Measurements from ENCODE around the gene MYO1B. TPM values are rescaled to one million over a fixed set of nuclear protein-coding genes. Genes with fewer than 3 reads are reported as not detected.

Gene MYO1B
- total and polyA plus RNA-seq, 5 donors from 2014 or later, result not detected

DNA sequence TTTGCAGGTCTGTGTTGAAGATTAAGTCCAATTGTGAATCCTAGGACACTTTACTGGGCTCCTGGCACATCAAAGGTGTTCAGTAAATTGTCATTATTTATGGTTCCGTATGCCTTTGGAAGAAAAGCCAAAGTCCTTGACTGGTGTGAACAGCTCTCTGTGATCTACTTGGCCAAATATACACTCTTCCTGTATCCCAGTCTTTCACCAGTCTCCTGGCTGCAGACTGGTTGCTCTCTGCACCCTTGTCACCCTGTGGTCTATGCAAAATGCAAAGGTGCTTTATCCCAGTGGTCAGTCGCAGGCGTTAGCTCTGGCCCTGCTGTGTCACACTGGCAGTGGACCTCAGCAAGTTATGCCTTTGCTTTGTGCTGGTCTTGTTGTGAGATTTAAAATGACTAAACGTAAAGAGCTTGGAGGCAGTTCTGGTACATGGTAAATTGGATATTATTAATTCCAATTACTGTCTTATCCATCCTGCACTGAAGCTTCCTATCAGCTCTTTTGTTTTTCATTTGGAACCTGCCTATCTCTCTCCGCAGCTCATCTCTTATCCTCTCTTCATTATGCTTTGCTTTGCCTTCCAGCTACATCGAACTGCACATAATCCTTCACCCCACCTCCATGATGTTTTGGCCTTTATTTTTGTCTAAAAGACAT lies 83.1 kb downstream of the MYO1B start:
- Mint-ChIP-seq H3K9me3 (peaks cover 0 to 5% (median 2%) of the 10 kb centered on the region in 7 donors), H3K27me3 (peaks cover 21% of the 10 kb centered on the region), H3K4me3 (no peak overlapping the region), H3K4me1 (no peaks in the 10 kb centered on the region), H3K27ac (no peak overlapping the region), H3K36me3 (no peaks in the 10 kb centered on the region)
- Histone ChIP-seq H3K27ac (ENCODE audit: insufficient read depth, low read length, poor library complexity, severe bottlenecking) (no peak overlapping the region), H3K9me3 (ENCODE audit: control insufficient read depth in 2 of 2, low read length in 2 of 2) (no peaks in the 10 kb centered on the region), H3K27me3 (ENCODE audit: control insufficient read depth, insufficient read depth, low read length) (peaks cover 5% of the 10 kb centered on the region), H3K4me1 (ENCODE audit: control insufficient read depth, insufficient read depth, low read length, poor library complexity, severe bottlenecking) (no peaks in the 10 kb centered on the region), H3K4me3 (ENCODE audit: low read depth, low read length) (no peak overlapping the region), H3K36me3 (ENCODE audit: control insufficient read depth, insufficient read depth, low read length) (no peaks in the 10 kb centered on the region)
- ATAC-seq (ENCODE audit: low read depth in 2 of 2) (no peak), DNase-seq (no peak)

DNA sequence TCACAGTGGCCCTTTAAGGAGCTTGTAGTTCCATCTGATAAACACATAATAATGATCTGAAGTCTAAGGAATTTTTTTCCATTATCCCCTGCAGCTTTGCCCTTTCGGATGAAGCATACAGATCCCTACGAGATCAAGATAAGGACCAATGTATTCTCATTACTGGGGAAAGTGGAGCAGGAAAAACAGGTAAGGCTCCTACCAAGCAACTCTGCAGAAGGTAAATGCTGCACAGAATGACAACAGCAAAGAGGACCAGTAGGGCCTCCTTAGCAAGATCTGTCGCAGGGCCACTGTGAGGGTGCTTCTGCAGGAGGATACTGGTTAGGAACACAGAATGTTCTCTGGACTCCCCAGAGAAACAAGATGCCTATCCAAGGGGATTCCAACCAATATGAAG lies 84.6 kb downstream of the MYO1B start:
- DNase-seq (no peak), ATAC-seq (ENCODE audit: low read depth in 2 of 2) (no peak)
- Mint-ChIP-seq H3K27me3 (peaks cover 17% of the 10 kb centered on the region), H3K9me3 (peaks cover 0 to 5% (median 1%) of the 10 kb centered on the region in 7 donors), H3K27ac (no peak overlapping the region), H3K4me3 (no peak overlapping the region), H3K36me3 (no peaks in the 10 kb centered on the region), H3K4me1 (no peaks in the 10 kb centered on the region)
- no peaks in the 10 kb centered on the region for H3K36me3 ChIP-seq (ENCODE audit: control insufficient read depth, insufficient read depth, low read length)
- H3K27me3 ChIP-seq (ENCODE audit: control insufficient read depth, insufficient read depth, low read length), result peaks cover 5% of the 10 kb centered on the region
- H3K4me1 ChIP-seq (ENCODE audit: control insufficient read depth, insufficient read depth, low read length, poor library complexity, severe bottlenecking), result no peaks in the 10 kb centered on the region
- H3K4me3 ChIP-seq (ENCODE audit: low read depth, low read length), result no peak overlapping the region
- H3K9me3 ChIP-seq (ENCODE audit: control insufficient read depth in 2 of 2, low read length in 2 of 2), result no peaks in the 10 kb centered on the region
- no peak overlapping the region for H3K27ac ChIP-seq (ENCODE audit: insufficient read depth, low read length, poor library complexity, severe bottlenecking)

DNA sequence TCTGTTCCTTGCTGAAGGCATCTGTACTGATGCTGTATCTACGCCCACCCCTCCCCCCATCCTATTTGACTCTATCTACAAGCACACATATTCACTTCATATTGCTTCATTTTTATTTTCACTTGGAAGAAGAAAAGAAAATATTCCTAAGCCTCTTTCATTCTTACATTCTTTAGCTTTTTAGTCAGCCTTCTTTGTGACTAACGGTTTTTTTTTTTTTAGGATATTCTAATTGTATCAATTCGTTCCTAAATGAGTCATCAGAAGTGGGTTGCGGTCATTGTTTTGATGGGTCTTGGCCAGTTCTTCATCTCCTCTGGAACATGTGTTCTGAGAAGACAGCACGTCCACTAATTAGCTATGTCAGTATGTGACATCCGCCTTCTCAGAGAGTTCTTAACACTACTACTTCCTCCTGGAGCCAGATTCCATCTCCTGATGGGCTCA lies 88.7 kb downstream of the MYO1B start:
- Mint-ChIP-seq H3K4me3 (no peak overlapping the region), H3K27ac (no peak overlapping the region), H3K36me3 (no peaks in the 10 kb centered on the region), H3K4me1 (no peaks in the 10 kb centered on the region), H3K27me3 (peaks cover 15% of the 10 kb centered on the region), H3K9me3 (peaks cover 0 to 3% (median 0%) of the 10 kb centered on the region in 7 donors)
- Histone ChIP-seq H3K27ac (ENCODE audit: insufficient read depth, low read length, poor library complexity, severe bottlenecking) (no peak overlapping the region), H3K9me3 (ENCODE audit: control insufficient read depth in 2 of 2, low read length in 2 of 2) (no peaks in the 10 kb centered on the region), H3K4me1 (ENCODE audit: control insufficient read depth, insufficient read depth, low read length, poor library complexity, severe bottlenecking) (no peaks in the 10 kb centered on the region), H3K27me3 (ENCODE audit: control insufficient read depth, insufficient read depth, low read length) (no peaks in the 10 kb centered on the region), H3K4me3 (ENCODE audit: low read depth, low read length) (no peak overlapping the region), H3K36me3 (ENCODE audit: control insufficient read depth, insufficient read depth, low read length) (no peaks in the 10 kb centered on the region)
- DNase-seq (no peak), ATAC-seq (ENCODE audit: low read depth in 2 of 2) (no peak)

DNA sequence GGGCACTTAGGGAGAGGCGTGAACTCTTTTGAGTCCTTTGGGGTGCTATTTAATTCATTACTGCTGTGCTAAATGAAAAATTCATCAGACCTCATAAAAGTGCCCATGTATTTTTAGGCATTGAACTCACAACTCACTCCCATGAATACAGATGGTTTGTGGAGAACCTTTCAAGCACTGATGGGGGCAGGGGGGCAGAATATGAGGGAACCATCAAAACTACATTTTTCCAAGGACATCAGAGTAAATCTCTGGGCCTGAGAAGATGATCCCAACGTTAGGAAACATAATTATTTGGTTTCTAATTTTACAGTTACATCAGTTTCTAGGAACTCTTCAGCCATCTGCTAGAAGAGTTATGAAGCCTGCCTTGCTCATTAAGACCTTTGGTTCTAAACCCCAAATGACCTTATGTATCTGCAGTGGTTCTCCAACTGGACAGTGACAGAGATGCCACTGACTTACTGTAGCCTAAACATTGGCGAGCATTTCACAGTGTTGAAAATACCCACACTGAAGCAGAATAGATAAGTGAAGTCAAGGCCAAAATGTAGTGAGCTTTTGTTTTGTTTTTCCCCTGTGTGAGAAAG lies 90.8 kb downstream of the MYO1B start:
- no peak overlapping the region for H3K27ac Mint-ChIP-seq
- no peak for ATAC-seq (ENCODE audit: low read depth in 2 of 2)

DNA sequence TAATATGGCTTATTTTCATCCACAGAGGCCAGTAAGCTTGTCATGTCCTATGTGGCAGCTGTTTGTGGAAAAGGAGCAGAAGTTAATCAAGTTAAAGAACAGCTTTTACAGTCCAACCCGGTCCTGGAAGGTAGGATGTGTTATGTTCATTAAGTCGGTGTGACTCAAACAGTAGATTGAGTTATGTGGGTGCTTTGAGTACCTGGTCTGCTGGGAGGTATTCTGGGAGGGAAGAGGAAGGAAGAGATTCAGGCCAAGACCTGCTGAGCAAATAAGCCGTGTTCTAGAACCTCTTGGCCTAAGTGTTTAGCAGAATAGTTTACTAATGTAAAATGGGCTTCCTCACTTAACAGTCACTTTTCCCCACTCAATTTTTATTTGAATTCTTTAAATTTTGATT lies 96.2 kb downstream of the MYO1B start:
- no peak overlapping the region for H3K27ac ChIP-seq (ENCODE audit: insufficient read depth, low read length, poor library complexity, severe bottlenecking)
- Mint-ChIP-seq H3K27me3 (peaks cover 8% of the 10 kb centered on the region), H3K4me1 (no peaks in the 10 kb centered on the region), H3K36me3 (no peaks in the 10 kb centered on the region), H3K9me3 (peaks cover 0 to 4% (median 0%) of the 10 kb centered on the region in 7 donors), H3K4me3 (no peak overlapping the region), H3K27ac (no peak overlapping the region)
- no peaks in the 10 kb centered on the region for H3K36me3 ChIP-seq (ENCODE audit: control insufficient read depth, insufficient read depth, low read length)
- no peak for DNase-seq
- H3K4me1 ChIP-seq (ENCODE audit: control insufficient read depth, insufficient read depth, low read length, poor library complexity, severe bottlenecking), result no peaks in the 10 kb centered on the region
- no peaks in the 10 kb centered on the region for H3K9me3 ChIP-seq (ENCODE audit: control insufficient read depth in 2 of 2, low read length in 2 of 2)
- no peak overlapping the region for H3K4me3 ChIP-seq (ENCODE audit: low read depth, low read length)
- no peaks in the 10 kb centered on the region for H3K27me3 ChIP-seq (ENCODE audit: control insufficient read depth, insufficient read depth, low read length)
- no peak for ATAC-seq (ENCODE audit: low read depth in 2 of 2)

More for the DNA sequence above, 90.8 kb downstream of the MYO1B start:
- H3K9me3 Mint-ChIP-seq, result peaks cover 0 to 4% (median 0%) of the 10 kb centered on the region in 7 donors
- no peaks in the 10 kb centered on the region for H3K36me3 ChIP-seq (ENCODE audit: control insufficient read depth, insufficient read depth, low read length)
- H3K4me3 ChIP-seq (ENCODE audit: low read depth, low read length), result no peak overlapping the region
- no peak overlapping the region for H3K27ac ChIP-seq (ENCODE audit: insufficient read depth, low read length, poor library complexity, severe bottlenecking)
- DNase-seq, result no peak
- H3K4me3 Mint-ChIP-seq, result no peak overlapping the region
- no peaks in the 10 kb centered on the region for H3K9me3 ChIP-seq (ENCODE audit: control insufficient read depth in 2 of 2, low read length in 2 of 2)
- H3K27me3 Mint-ChIP-seq, result peaks cover 14% of the 10 kb centered on the region
- no peaks in the 10 kb centered on the region for H3K4me1 ChIP-seq (ENCODE audit: control insufficient read depth, insufficient read depth, low read length, poor library complexity, severe bottlenecking)
- H3K27me3 ChIP-seq (ENCODE audit: control insufficient read depth, insufficient read depth, low read length), result no peaks in the 10 kb centered on the region
- H3K4me1 Mint-ChIP-seq, result no peaks in the 10 kb centered on the region
- H3K36me3 Mint-ChIP-seq, result no peaks in the 10 kb centered on the region

DNA sequence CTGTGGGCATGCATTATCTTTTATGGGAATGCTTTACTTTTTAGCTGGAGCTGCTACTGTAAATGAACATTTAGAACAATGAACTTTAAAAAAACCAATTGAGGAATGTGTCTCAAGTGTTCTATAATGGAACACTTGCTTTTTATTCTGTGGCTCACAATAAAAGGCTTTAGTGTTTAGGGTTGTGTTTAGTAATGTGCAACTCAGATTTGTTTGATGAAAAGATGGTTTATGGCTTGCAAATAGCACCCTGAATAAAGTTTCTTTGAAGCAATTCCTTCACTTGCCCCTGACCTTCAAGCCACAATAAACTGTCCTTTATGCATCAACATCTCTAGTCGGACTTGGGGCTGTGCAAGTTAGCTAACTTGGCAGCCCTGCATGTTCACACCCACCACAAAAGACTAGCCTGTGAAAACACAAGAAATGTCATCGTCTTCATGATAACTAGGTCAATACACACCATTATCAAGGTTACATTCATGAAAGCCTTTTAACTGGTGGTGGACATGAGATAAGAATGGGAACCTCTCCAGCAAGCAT lies 98.7 kb downstream of the MYO1B start:
- H3K27ac ChIP-seq (ENCODE audit: insufficient read depth, low read length, poor library complexity, severe bottlenecking), result no peak overlapping the region
- H3K4me1 ChIP-seq (ENCODE audit: control insufficient read depth, insufficient read depth, low read length, poor library complexity, severe bottlenecking), result no peaks in the 10 kb centered on the region
- H3K4me3 ChIP-seq (ENCODE audit: low read depth, low read length), result no peak overlapping the region
- Mint-ChIP-seq H3K4me3 (no peak overlapping the region), H3K9me3 (peaks cover 0 to 5% (median 0%) of the 10 kb centered on the region in 7 donors), H3K36me3 (no peaks in the 10 kb centered on the region), H3K4me1 (no peaks in the 10 kb centered on the region), H3K27ac (no peak overlapping the region), H3K27me3 (peaks cover 4% of the 10 kb centered on the region)
- no peak for ATAC-seq (ENCODE audit: low read depth in 2 of 2)
- no peaks in the 10 kb centered on the region for H3K9me3 ChIP-seq (ENCODE audit: control insufficient read depth in 2 of 2, low read length in 2 of 2)
- no peak for DNase-seq
- H3K36me3 ChIP-seq (ENCODE audit: control insufficient read depth, insufficient read depth, low read length), result no peaks in the 10 kb centered on the region
- H3K27me3 ChIP-seq (ENCODE audit: control insufficient read depth, insufficient read depth, low read length), result no peaks in the 10 kb centered on the region

DNA sequence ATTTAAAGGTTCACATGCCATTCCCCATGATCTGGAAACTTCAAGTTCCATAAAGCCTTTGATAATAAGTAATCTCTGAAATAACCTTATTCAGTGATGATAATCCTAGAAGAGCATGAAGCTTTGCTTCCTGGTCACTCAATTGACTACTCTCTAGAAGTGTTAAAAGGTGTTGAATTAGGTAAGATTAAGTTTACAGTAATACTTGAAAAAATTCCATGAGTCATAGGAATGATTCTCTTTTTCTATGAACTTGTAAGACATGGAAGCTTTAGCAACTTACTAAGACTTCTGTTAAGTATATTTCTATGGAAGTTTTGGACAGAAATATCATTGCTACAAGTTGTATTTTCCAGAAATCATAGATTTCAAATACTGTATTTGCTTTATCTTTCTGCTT lies 100.6 kb downstream of the MYO1B start:
- no peaks in the 10 kb centered on the region for H3K4me1 ChIP-seq (ENCODE audit: control insufficient read depth, insufficient read depth, low read length, poor library complexity, severe bottlenecking)
- ATAC-seq (ENCODE audit: low read depth in 2 of 2), result no peak

DNA sequence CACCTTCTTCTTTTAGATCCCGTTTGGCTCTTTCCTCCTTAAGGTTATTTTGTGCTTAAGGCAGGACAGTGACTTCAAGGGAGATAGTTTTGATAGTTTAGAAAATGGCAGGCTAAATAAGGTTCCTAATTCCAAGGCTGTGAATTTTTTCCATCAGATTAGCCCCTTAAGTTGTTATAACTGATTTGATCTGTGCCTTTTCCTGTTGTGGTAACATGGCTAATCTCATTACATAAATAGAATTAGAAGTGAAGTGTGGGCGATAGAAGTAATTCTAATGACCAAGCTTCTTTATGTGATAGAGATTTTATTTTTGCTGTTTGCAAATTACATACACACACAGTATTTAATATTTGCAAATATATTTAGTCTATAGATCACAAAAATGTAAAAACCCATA lies 102.0 kb downstream of the MYO1B start:
- Mint-ChIP-seq H3K36me3 (no peaks in the 10 kb centered on the region), H3K27me3 (peaks cover 4% of the 10 kb centered on the region), H3K4me3 (no peak overlapping the region), H3K4me1 (no peaks in the 10 kb centered on the region), H3K9me3 (peaks cover 0 to 3% (median 0%) of the 10 kb centered on the region in 7 donors), H3K27ac (no peak overlapping the region)
- Histone ChIP-seq H3K4me1 (ENCODE audit: control insufficient read depth, insufficient read depth, low read length, poor library complexity, severe bottlenecking) (no peaks in the 10 kb centered on the region), H3K4me3 (ENCODE audit: low read depth, low read length) (no peak overlapping the region), H3K9me3 (ENCODE audit: control insufficient read depth in 2 of 2, low read length in 2 of 2) (no peaks in the 10 kb centered on the region), H3K27me3 (ENCODE audit: control insufficient read depth, insufficient read depth, low read length) (peaks cover 1% of the 10 kb centered on the region), H3K27ac (ENCODE audit: insufficient read depth, low read length, poor library complexity, severe bottlenecking) (no peak overlapping the region), H3K36me3 (ENCODE audit: control insufficient read depth, insufficient read depth, low read length) (no peaks in the 10 kb centered on the region)
- DNase-seq (no peak), ATAC-seq (ENCODE audit: low read depth in 2 of 2) (no peak)

More for the DNA sequence above, 100.6 kb downstream of the MYO1B start:
- H3K4me1 Mint-ChIP-seq, result no peaks in the 10 kb centered on the region
- peaks cover 4% of the 10 kb centered on the region for H3K27me3 Mint-ChIP-seq
- H3K27ac Mint-ChIP-seq, result no peak overlapping the region
- Histone ChIP-seq H3K9me3 (ENCODE audit: control insufficient read depth in 2 of 2, low read length in 2 of 2) (no peaks in the 10 kb centered on the region), H3K27me3 (ENCODE audit: control insufficient read depth, insufficient read depth, low read length) (no peaks in the 10 kb centered on the region), H3K36me3 (ENCODE audit: control insufficient read depth, insufficient read depth, low read length) (no peaks in the 10 kb centered on the region), H3K27ac (ENCODE audit: insufficient read depth, low read length, poor library complexity, severe bottlenecking) (no peak overlapping the region), H3K4me3 (ENCODE audit: low read depth, low read length) (no peak overlapping the region)
- peaks cover 0 to 3% (median 0%) of the 10 kb centered on the region in 7 donors for H3K9me3 Mint-ChIP-seq
- H3K4me3 Mint-ChIP-seq, result no peak overlapping the region
- no peaks in the 10 kb centered on the region for H3K36me3 Mint-ChIP-seq
- DNase-seq, result no peak

Measured in CD4-positive, CD25-positive, alpha-beta regulatory T cell (primary cell).